ENCODE results near the gene USP40.

USP40 gene

DNA sequence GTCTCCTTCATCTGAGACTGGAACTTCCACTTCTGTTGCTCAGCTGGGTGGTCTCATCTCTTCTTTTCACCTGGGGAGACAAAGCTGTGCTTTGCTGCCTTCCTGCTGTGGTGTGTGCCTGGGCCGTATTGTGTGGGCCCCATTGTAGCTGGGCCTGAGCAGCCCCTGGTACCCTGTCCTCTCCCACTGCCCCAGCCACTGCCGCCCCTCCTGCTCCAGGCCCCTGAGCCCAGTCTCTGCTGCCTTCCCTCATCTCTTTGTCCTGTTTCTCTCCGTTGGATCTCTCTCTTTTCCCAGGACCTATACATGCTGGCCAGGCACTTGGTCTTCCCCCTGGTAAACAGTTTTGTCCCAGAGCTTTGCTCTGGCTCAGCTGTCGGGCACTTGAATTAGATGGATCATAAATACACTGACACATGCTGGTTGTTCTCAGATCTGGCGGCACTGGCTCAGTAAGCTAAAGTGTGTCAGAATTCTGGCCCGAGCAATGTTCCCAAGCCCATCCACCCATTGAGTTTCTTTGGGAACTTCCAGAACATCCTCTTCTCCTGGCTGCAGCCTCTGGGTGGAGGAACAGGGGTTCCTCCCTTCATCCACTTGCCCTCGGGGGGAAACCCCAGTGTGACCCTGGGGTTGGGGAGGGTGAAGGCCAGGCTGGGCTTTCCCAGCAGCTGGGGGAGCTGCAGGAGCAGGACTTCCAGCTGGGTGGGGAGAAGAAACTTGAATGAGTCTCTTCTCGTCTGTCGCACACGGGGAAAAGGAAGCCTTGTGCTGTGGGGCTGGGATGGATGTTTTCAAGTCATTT, 113.3 kb downstream of the USP40 start:
- H3K36me3 ChIP-seq (ENCODE audit: control insufficient read depth, insufficient read depth, low read length): peaks cover 56% of the 10 kb centered on the region
- TF ChIP-seq, protein P1, sequence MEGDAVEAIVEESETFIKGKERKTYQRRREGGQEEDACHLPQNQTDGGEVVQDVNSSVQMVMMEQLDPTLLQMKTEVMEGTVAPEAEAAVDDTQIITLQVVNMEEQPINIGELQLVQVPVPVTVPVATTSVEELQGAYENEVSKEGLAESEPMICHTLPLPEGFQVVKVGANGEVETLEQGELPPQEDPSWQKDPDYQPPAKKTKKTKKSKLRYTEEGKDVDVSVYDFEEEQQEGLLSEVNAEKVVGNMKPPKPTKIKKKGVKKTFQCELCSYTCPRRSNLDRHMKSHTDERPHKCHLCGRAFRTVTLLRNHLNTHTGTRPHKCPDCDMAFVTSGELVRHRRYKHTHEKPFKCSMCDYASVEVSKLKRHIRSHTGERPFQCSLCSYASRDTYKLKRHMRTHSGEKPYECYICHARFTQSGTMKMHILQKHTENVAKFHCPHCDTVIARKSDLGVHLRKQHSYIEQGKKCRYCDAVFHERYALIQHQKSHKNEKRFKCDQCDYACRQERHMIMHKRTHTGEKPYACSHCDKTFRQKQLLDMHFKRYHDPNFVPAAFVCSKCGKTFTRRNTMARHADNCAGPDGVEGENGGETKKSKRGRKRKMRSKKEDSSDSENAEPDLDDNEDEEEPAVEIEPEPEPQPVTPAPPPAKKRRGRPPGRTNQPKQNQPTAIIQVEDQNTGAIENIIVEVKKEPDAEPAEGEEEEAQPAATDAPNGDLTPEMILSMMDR (IDR thresholded peaks at IDR 0.05; ENCODE audit: insufficient read depth, low read length, poor library complexity, severe bottlenecking): no peak
- DNase-seq (ENCODE audit: extremely low read depth, insufficient read length): no peak
- no peaks in the 10 kb centered on the region for H3K27me3 ChIP-seq (replicated peaks; ENCODE audit: control insufficient read depth, insufficient read depth, low read length)
- H3K4me3 ChIP-seq (replicated peaks; ENCODE audit: low read depth, low read length): no peak overlapping the region

DNA sequence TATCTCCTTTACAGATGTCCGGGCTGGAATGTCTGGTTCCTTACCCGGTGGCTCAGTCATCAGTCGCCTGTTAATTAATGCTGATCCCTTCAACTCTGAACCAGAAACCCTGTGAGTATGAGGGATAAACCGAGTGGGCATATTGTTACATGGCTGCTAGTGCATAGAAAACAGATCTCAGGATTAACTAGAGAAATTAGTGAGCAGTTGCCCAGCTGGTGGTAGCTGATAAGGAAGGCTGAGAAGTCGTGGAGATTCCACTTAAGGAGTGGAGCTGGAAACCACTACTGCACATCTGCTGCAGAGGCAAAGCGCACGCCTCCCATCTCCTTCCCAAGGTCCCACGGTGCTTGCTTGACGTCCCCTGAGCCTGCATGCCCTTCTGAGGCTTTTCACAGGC, 114.6 kb downstream of the USP40 start:
- TF ChIP-seq, protein P1 (IDR thresholded peaks at IDR 0.05; ENCODE audit: insufficient read depth, low read length, poor library complexity, severe bottlenecking): no peak
- H3K4me3 ChIP-seq (replicated peaks; ENCODE audit: low read depth, low read length): no peak overlapping the region
- H3K36me3 ChIP-seq (ENCODE audit: control insufficient read depth, insufficient read depth, low read length): peaks cover 51% of the 10 kb centered on the region
- H3K27me3 ChIP-seq (replicated peaks; ENCODE audit: control insufficient read depth, insufficient read depth, low read length): no peaks in the 10 kb centered on the region
- DNase-seq (ENCODE audit: extremely low read depth, insufficient read length): no peak

DNA sequence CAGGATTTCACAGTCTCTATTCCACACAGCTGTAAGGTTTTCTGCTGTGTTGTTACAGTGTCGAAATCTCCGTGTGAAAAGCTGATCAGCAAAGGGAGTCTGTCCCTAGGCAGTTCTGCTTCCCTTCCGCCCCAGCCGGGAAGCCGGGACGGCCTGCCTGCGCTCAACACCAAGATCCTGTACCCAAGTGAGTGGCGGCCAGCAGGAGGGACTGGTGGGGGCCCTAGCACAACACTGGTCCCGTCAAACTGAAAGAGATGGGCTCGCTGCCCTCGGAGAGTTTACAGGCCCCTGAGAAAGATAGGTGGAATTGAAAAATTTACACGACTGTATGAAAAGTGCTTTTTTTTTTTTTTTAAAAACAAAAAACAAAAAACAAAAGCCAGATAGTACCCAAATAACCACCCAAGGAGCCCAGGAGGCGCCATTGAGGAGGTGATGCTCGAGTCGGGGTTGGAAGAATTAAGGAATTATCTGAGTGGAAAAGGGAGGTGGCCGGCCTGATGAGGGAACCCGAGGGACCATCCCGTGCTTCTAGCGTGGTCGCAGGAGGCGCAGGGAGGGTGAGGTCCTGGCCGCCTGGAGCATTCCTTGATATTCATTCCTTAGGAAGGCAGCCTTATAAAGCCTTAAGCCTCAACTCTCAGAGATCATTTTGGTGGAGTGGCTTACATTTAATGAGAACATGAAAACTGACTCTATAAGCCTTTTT, 115.6 kb downstream of the USP40 start:
- peaks cover 55% of the 10 kb centered on the region for H3K36me3 ChIP-seq (ENCODE audit: control insufficient read depth, insufficient read depth, low read length)
- no peak for DNase-seq (ENCODE audit: extremely low read depth, insufficient read length)

DNA sequence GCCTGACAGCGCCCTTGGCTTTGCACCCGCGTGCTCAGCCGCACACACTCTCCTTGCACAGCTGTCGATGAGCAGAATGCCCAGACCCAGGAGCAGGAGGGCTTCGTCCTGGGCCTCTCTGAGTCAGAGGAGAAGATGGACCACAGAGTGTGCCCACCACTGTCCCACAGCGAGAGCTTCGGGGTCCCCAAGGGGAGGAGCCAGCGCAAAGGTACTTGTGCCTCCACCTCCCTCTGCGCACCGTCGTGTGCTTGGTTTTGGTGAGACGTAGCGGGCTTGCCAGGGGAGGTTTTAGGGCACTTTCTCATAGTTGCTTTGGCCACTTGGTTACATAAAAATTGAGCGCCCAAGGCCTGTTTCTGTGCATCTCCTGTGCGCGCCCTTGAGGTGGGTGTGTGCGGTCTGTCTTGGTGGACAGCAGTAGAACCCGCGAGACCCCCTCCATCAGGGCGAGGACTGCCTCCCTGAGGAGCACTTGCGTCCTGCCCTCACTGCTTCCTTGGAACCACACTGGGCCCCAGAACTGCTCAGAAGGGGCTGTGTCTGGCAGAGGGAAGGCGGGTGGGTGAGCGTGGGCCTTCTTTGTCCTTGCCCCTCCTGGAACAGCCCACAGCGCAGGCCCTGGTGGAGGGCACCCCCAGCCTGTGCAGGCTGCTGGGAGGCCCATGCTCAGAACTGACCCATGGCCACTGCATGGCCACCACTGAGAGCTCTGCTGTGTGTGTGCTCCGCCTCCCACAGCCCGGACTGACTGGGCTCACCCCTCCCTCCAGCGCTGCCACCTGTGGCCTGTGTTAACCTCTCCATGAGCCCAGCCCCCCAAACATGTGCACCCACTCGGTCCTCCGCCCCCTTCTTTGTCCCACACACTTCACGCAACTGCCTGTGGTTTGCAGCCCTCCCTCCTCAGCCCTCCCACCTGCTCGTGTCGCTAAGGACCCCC, 116.4 kb downstream of the USP40 start:
- no peak for DNase-seq (ENCODE audit: extremely low read depth, insufficient read length)
- H3K36me3 ChIP-seq (ENCODE audit: control insufficient read depth, insufficient read depth, low read length): peaks cover 57% of the 10 kb centered on the region
- no peaks in the 10 kb centered on the region for H3K27me3 ChIP-seq (replicated peaks; ENCODE audit: control insufficient read depth, insufficient read depth, low read length)
- H3K4me3 ChIP-seq (replicated peaks; ENCODE audit: low read depth, low read length): no peak overlapping the region
- TF ChIP-seq, protein P1 (IDR thresholded peaks at IDR 0.05; ENCODE audit: insufficient read depth, low read length, poor library complexity, severe bottlenecking): no peak

More for the DNA sequence above, 115.6 kb downstream of the USP40 start:
- TF ChIP-seq, protein P1 (IDR thresholded peaks at IDR 0.05; ENCODE audit: insufficient read depth, low read length, poor library complexity, severe bottlenecking): no peak
- H3K4me3 ChIP-seq (replicated peaks; ENCODE audit: low read depth, low read length): no peak overlapping the region
- no peaks in the 10 kb centered on the region for H3K27me3 ChIP-seq (replicated peaks; ENCODE audit: control insufficient read depth, insufficient read depth, low read length)

DNA sequence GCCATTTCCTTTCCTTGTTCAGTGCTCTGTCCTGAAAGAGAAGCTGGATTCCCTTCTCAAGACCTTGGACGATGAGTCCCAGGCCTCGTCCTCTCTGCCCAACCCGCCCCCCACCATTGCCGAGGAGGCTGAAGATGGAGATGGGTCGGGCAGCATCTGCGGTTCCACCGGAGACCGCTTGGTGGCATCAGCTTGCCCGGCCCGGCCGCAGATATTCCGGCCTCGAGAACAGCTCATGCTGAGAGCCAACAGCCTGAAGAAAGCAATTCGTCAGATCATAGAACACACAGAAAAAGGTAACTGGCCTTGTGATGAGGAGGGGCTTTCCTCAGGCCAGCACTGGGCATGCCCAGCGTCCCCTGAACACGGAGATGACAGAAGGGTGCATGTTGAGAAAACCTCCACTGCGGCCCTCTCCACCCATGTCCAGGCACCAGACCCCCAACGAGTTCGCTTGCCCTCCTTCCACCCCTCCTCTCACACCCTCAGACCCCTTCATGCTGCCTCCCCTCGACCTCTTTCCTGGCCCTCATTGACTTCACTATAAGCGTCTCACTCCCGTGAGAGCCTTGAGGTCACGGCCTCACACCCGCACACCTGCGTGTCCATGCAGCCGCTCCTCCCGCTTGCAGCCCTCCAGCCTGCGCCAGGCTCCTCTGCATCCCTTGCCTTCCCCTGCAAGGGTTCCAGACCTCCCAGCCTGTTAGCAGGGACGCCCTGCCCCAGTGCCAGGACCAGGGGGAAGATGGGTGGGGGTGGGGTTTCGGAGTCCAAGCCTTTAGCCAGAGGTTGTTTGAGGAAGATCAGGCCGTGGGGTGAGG, 117.3 kb downstream of the USP40 start:
- TF ChIP-seq, protein P1 (IDR thresholded peaks at IDR 0.05; ENCODE audit: insufficient read depth, low read length, poor library complexity, severe bottlenecking): no peak
- DNase-seq (ENCODE audit: extremely low read depth, insufficient read length): no peak
- no peak overlapping the region for H3K4me3 ChIP-seq (replicated peaks; ENCODE audit: low read depth, low read length)
- H3K36me3 ChIP-seq (ENCODE audit: control insufficient read depth, insufficient read depth, low read length): peaks cover 64% of the 10 kb centered on the region
- H3K27me3 ChIP-seq (replicated peaks; ENCODE audit: control insufficient read depth, insufficient read depth, low read length): no peaks in the 10 kb centered on the region
